ENCODE results near the gene ORC5. TPM values are rescaled to one million over a fixed set of nuclear protein-coding genes. Genes with fewer than 3 reads are reported as not detected.

The ORC5 gene
- total and polyA plus RNA-seq, 2 experiments from 2014 or later, result 10.9 to 89.0 TPM

GRCh38 chr7:104124893-104125477, 82.8 kb downstream of the ORC5 start (continued):
- no peak for TF ChIP-seq STAT1 (IDR thresholded peaks at IDR 0.05; ENCODE audit: unreplicated experiment)
- no peak for TF ChIP-seq ETS1 (IDR thresholded peaks at IDR 0.05)
- TF ChIP-seq NANOG (IDR thresholded peaks at IDR 0.05; ENCODE audit: borderline replicate concordance), result no peak
- TF ChIP-seq JUNB (IDR thresholded peaks at IDR 0.05; ENCODE audit: unreplicated experiment), result no peak
- no peak for TF ChIP-seq ZNF462 (CRISPR knock-in tag; IDR thresholded peaks at IDR 0.05)
- no peak for TF ChIP-seq ZNF331 (CRISPR knock-in tag; IDR thresholded peaks at IDR 0.05; ENCODE audit: low read depth)
- no peak for TF ChIP-seq ZNF114 (CRISPR knock-in tag; IDR thresholded peaks at IDR 0.05)
- no peak for TF ChIP-seq POLR2AphosphoS5 (IDR thresholded peaks at IDR 0.05; ENCODE audit: low read depth)

- no peak overlapping the region for H3K27ac Mint-ChIP-seq
- H4K20me1 ChIP-seq (replicated peaks; ENCODE audit: insufficient read depth), result no peaks in the 10 kb centered on the region
- H3K4me1 ChIP-seq (ENCODE audit: insufficient read depth), result no peaks in the 10 kb centered on the region; the same call in 1 of the 2 replicates
- H3K27me3 ChIP-seq (ENCODE audit: insufficient read depth), result no peaks in the 10 kb centered on the region
- peaks cover 19% of the 10 kb centered on the region for H3K4me1 Mint-ChIP-seq
- H3K27ac ChIP-seq (ENCODE audit: low read depth), result no peak overlapping the region
- no peak overlapping the region for H3K4me3 ChIP-seq
- H3K9me2 ChIP-seq (ENCODE audit: insufficient read depth), result no peaks in the 10 kb centered on the region; the same call in 1 of the 2 replicates
- H3K79me2 ChIP-seq (replicated peaks; ENCODE audit: insufficient read depth), result no peaks in the 10 kb centered on the region
- no peaks in the 10 kb centered on the region for H3K27me3 Mint-ChIP-seq (ENCODE audit: insufficient read depth, low read depth, poor library complexity)
- H2AFZ ChIP-seq, result no peak overlapping the region
- ATAC-seq (no peak), DNase-seq (ENCODE audit: low spot score) (no peak)
- no peaks in the 10 kb centered on the region for H3K36me3 ChIP-seq (ENCODE audit: insufficient read depth)
- no peak overlapping the region for H3K4me2 ChIP-seq
- H3K9me3 Mint-ChIP-seq, result no peaks in the 10 kb centered on the region
- H3F3A ChIP-seq (replicated peaks; ENCODE audit: low read depth), result no peaks in the 10 kb centered on the region
- no peak overlapping the region for H3K4me3 Mint-ChIP-seq
- H3K36me3 Mint-ChIP-seq (ENCODE audit: low read depth), result peaks cover 4% of the 10 kb centered on the region; the same call in 2 of the 3 replicates
- no peak for TF ChIP-seq POLR2AphosphoS5 (IDR thresholded peaks at IDR 0.05; ENCODE audit: low read depth)
- TF ChIP-seq NANOG (IDR thresholded peaks at IDR 0.05; ENCODE audit: borderline replicate concordance), result no peak
- TF ChIP-seq JUNB (IDR thresholded peaks at IDR 0.05; ENCODE audit: unreplicated experiment), result no peak
- TF ChIP-seq CTCF (conservative IDR thresholded peaks at IDR 0.05; ENCODE audit: low read depth in 2 of 2), result no peak
- TF ChIP-seq EZH2phosphoT487 (IDR thresholded peaks at IDR 0.05; ENCODE audit: unreplicated experiment), result no peak
- TF ChIP-seq ZNF114 (CRISPR knock-in tag; IDR thresholded peaks at IDR 0.05), result no peak
- no peak for TF ChIP-seq REST (IDR thresholded peaks at IDR 0.05; ENCODE audit: unreplicated experiment)
Measured at GRCh38 chr7:104124469-104124868, 83.3 kb downstream of the ORC5 start.
